NK-92 (cell line): ENCODE results near the gene MPV17L.
"Not testable (repeated sequence)": the region's sequence is repeated elsewhere in the genome, so short reads cannot be mapped to it uniquely, and the experiment has no call there.

ENCODE experiments used
- DNase-seq: peaks from one replicate; lab custom pipeline; 2025; ENCODE audit not compliant: unreplicated experiment; lab: John Stamatoyannopoulos, UW

The MPV17L gene

GRCh38 chr16:15407756-15408155, 12.2 kb downstream of the MPV17L start:
- DNase-seq = not testable (repeated sequence)

GRCh38 chr16:15409476-15409875, 13.9 kb downstream of the MPV17L start:
- not testable (repeated sequence) for DNase-seq

GRCh38 chr16:15415511-15415985, 20.0 kb downstream of the MPV17L start:
- no peak for DNase-seq

GRCh38 chr16:15417197-15417596, 21.6 kb downstream of the MPV17L start:
- no peak for DNase-seq

GRCh38 chr16:15418206-15418605, 22.7 kb downstream of the MPV17L start:
- DNase-seq = no peak

- not testable (repeated sequence) for DNase-seq
Observed at GRCh38 chr16:15421696-15422095, 26.1 kb downstream of the MPV17L start.

GRCh38 chr16:15422222-15422621, 26.7 kb downstream of the MPV17L start:
- DNase-seq = no peak

- no peak for DNase-seq
Observed at GRCh38 chr16:15425861-15426260, 30.3 kb downstream of the MPV17L start.

- no peak for DNase-seq
Observed at GRCh38 chr16:15426796-15427195, 31.2 kb downstream of the MPV17L start.

GRCh38 chr16:15427648-15428239, 32.2 kb downstream of the MPV17L start:
- DNase-seq = no peak

- DNase-seq = not testable (repeated sequence)
Observed at GRCh38 chr16:15430884-15431283, 35.3 kb downstream of the MPV17L start.

- DNase-seq = no peak
Observed at GRCh38 chr16:15434079-15434424, 38.5 kb downstream of the MPV17L start.

- no peak for DNase-seq
Observed at GRCh38 chr16:15434425-15435215, 39.1 kb downstream of the MPV17L start, which contains the start of gene BMERB1. BMERB1 (plus strand) TSS chr16:15434588; CDS start chr16:15434654, 66 bp downstream.

- DNase-seq = no peak
Observed at GRCh38 chr16:15435216-15435864, 39.8 kb downstream of the MPV17L start.

- no peak for DNase-seq
Observed at GRCh38 chr16:15439102-15439501, 43.5 kb downstream of the MPV17L start.

GRCh38 chr16:15439521-15439920, 44.0 kb downstream of the MPV17L start:
- no peak for DNase-seq

GRCh38 chr16:15440852-15441251, 45.3 kb downstream of the MPV17L start:
- DNase-seq = no peak

- DNase-seq = not testable (repeated sequence)
Observed at GRCh38 chr16:15442140-15442539, 46.6 kb downstream of the MPV17L start.

- DNase-seq = no peak
Observed at GRCh38 chr16:15443753-15444152, 48.2 kb downstream of the MPV17L start.

GRCh38 chr16:15444264-15444663, 48.7 kb downstream of the MPV17L start:
- DNase-seq = no peak

GRCh38 chr16:15445450-15445849, 49.9 kb downstream of the MPV17L start:
- DNase-seq = no peak

GRCh38 chr16:15446901-15447300, 51.3 kb downstream of the MPV17L start:
- no peak for DNase-seq
